Mucosa of rectum (tissue), 2 donors: ENCODE data around the gene PTH2.
"Not testable (repeated sequence)": the region's sequence is repeated elsewhere in the genome, so short reads cannot be mapped to it uniquely, and the experiment has no call there.

ENCODE experiments used
- H3K27ac ChIP-seq, 2 donors: one replicate each; pipeline ENCODE4 v1.7.0; 2013; ENCODE audit warnings: inconsistent platforms in 2 of 2, low read depth in 2 of 2, low read length in 2 of 2
- H3K27me3 ChIP-seq, 2 donors: one replicate each; pipeline ENCODE4 v1.7.0; 2013; ENCODE audit warnings: low read length in 2 of 2; ENCODE audit not compliant: control insufficient read depth in 2 of 2, insufficient read depth in 2 of 2
- H3K36me3 ChIP-seq, 2 donors: one replicate each; pipeline ENCODE4 v1.7.0; 2013; ENCODE audit warnings: low read length in 2 of 2; ENCODE audit not compliant: control insufficient read depth in 2 of 2, insufficient read depth in 2 of 2
- H3K4me1 ChIP-seq, 2 donors: one replicate each; pipeline ENCODE4 v1.7.0; 2013; ENCODE audit warnings: low read length in 2 of 2, mild to moderate bottlenecking in 1 of 2; ENCODE audit not compliant: control insufficient read depth in 2 of 2, insufficient read depth in 2 of 2
- H3K4me3 ChIP-seq, 2 donors: one replicate each; pipeline ENCODE4 v1.7.0; 2013; ENCODE audit warnings: low read length in 2 of 2
- H3K9ac ChIP-seq, 2 donors: one replicate each; pipeline ENCODE4 v1.7.0; 2013; ENCODE audit warnings: low read length in 2 of 2, low read depth in 1 of 2, mild to moderate bottlenecking in 1 of 2
- H3K9me3 ChIP-seq, 2 donors: one replicate each; pipeline ENCODE4 v1.7.0; 2013; ENCODE audit warnings: low read length in 2 of 2; ENCODE audit not compliant: control insufficient read depth in 2 of 2
- donor health status: healthy.
- donor health status: Normal muscosa, but diverticular disease.

PTH2 gene

DNA sequence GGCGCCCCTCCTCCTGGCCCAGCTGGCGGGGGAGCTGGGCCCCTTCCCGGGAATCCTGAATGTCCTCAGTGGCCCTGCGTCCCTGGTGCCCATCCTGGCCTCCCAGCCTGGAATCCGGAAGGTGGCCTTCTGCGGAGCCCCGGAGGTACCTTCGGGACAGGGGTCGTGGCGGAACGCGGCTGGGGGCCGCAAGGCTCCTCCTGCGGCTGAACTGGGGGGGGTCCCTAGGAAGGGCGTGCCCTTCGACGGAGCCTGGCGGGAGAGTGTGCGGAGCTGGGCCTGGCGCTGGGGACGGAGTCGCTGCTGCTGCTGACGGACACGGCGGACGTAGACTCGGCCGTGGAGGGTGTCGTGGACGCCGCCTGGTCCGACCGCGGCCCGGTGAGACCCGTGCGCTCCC, 38.4 kb upstream of the PTH2 start:
- H3K4me1 ChIP-seq: peaks cover 3 to 6% of the 10 kb centered on the region in 2 donors
- no peaks in the 10 kb centered on the region for H3K27me3 ChIP-seq
- no peak overlapping the region for H3K9ac ChIP-seq
- no peak overlapping the region for H3K27ac ChIP-seq
- H3K36me3 ChIP-seq: peaks cover 7 to 17% of the 10 kb centered on the region in 2 donors
- H3K4me3 ChIP-seq: no peak overlapping the region
- no peaks in the 10 kb centered on the region for H3K9me3 ChIP-seq

GRCh38 chr19:49461130-49461529, 37.9 kb upstream of the PTH2 start:
- H3K9ac ChIP-seq, H3K27me3 ChIP-seq, H3K9me3 ChIP-seq, H3K27ac ChIP-seq, H3K4me1 ChIP-seq, H3K4me3 ChIP-seq: not testable (repeated sequence)
- H3K36me3 ChIP-seq: peaks cover 4 to 14% of the 10 kb centered on the region in 2 donors

GRCh38 chr19:49459388-49459787, 36.1 kb upstream of the PTH2 start:
- Histone ChIP-seq H3K27ac (no peak overlapping the region), H3K9me3 (no peaks in the 10 kb centered on the region), H3K27me3 (no peaks in the 10 kb centered on the region), H3K36me3 (peaks cover 0 to 12% of the 10 kb centered on the region in 2 donors), H3K4me3 (no peak overlapping the region), H3K9ac (no peak overlapping the region), H3K4me1 (peaks cover 3 to 7% of the 10 kb centered on the region in 2 donors)

- Histone ChIP-seq H3K27ac (peak overlapping the region; percentile 25 to 77), H3K9ac (peak overlapping the region; percentile 4 to 8)
Observed at GRCh38 chr19:49458567-49458903, 35.3 kb upstream of the PTH2 start.

DNA sequence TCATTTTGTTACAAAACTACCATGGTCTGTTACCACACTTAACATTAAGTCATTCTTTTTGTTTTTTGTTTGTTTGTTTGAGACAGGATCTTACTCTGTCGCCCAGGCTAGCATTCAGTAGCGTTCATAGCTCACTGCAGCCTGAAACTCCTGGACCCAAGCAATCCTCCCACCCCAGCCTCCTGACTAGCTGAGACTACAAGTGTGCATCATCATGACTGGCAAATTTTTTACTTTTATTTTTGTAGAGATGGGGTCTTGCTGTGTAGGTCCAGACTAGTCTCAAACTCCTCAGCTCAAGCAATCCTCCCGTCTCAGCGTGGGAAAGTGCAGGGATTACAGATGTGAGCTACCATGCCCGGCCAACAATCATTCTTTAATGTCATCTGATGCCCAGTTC, 33.1 kb upstream of the PTH2 start:
- Histone ChIP-seq H3K4me1 (peaks cover 11 to 21% of the 10 kb centered on the region in 2 donors), H3K9ac (no peak overlapping the region), H3K36me3 (peaks cover 0 to 10% of the 10 kb centered on the region in 2 donors), H3K9me3 (no peaks in the 10 kb centered on the region), H3K27me3 (no peaks in the 10 kb centered on the region), H3K4me3 (no peak overlapping the region), H3K27ac (peak overlapping the region; percentile 38 to 60)

More at GRCh38 chr19:49458567-49458903, 35.3 kb upstream of the PTH2 start:
- Histone ChIP-seq H3K4me1 (peaks cover 8 to 16% of the 10 kb centered on the region in 2 donors), H3K9me3 (no peaks in the 10 kb centered on the region), H3K4me3 (no peak overlapping the region), H3K36me3 (peaks cover 0 to 10% of the 10 kb centered on the region in 2 donors), H3K27me3 (no peaks in the 10 kb centered on the region)

- no peaks in the 10 kb centered on the region for H3K9me3 ChIP-seq
- H3K9ac ChIP-seq: no peak overlapping the region
- H3K27ac ChIP-seq: peak overlapping the region in 1 of 2 donors; percentile 60
- H3K36me3 ChIP-seq: peaks cover 0 to 9% of the 10 kb centered on the region in 2 donors
- H3K4me3 ChIP-seq: no peak overlapping the region
- H3K27me3 ChIP-seq: no peaks in the 10 kb centered on the region
- H3K4me1 ChIP-seq: peaks cover 12 to 22% of the 10 kb centered on the region in 2 donors
Observed at GRCh38 chr19:49455773-49456172, 32.5 kb upstream of the PTH2 start.

GRCh38 chr19:49453757-49454240, 30.6 kb upstream of the PTH2 start:
- Histone ChIP-seq H3K4me1 (peaks cover 17 to 29% of the 10 kb centered on the region in 2 donors), H3K9me3 (no peaks in the 10 kb centered on the region), H3K27ac (peak overlapping the region; percentile 85 to 98), H3K9ac (peak overlapping the region; percentile 74 to 95), H3K4me3 (peak overlapping the region; percentile 70 to 96), H3K36me3 (peaks cover 1 to 6% of the 10 kb centered on the region in 2 donors), H3K27me3 (no peaks in the 10 kb centered on the region)

DNA sequence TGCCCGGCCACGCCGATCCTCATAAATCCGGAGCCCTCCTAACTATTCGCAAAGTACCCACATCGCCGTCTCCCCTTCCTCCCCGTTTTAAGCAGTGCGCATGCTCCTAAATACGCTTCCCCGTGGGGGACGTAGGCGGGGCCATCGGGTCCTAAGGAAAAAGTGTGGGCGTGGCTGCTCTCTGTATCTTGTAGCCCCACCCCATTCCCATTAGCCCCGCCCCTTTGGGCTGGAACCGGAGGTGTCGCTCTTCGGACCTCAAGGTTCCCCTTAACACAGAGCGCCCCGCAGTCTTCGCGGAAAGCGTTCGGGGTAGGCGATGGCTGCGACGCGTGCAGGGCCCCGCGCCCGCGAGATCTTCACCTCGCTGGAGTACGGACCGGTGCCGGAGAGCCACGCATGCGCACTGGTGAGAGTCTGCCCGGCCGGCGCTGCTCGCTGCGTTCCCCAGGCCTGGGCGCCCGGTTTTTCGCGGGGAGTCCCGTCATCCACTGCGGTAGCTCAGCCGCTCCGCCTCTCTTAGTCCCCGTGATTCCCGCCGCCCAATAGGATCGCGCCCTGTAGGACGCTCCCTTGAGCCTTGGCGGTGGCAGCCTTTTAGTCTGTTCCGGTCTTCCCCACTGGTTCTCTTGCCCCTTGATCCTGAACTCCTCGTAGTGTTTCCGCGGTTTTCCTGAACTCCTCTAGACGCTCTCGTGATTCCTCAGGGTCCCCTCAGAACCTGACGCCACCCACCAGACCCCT, 29.9 kb upstream of the PTH2 start, which contains the start of gene ALDH16A1:
TSS of gene ALDH16A1 (plus strand) at position 213 of the 744 bp plus-strand sequence. CDS start at position 320, 107 bp downstream.
- H3K4me3 ChIP-seq: peak within 1 kb of the TSS; percentile 70 to 96
- peak within 1 kb of the TSS; percentile 74 to 95 for H3K9ac ChIP-seq
- peaks cover 5 to 10% of the 10 kb centered on the region in 2 donors for H3K36me3 ChIP-seq
- H3K4me1 ChIP-seq: peaks cover 14 to 24% of the 10 kb centered on the region in 2 donors
- peak within 1 kb of the TSS; percentile 85 to 98 for H3K27ac ChIP-seq
- H3K9me3 ChIP-seq: no peaks in the 10 kb centered on the region
- H3K27me3 ChIP-seq: no peaks in the 10 kb centered on the region

DNA sequence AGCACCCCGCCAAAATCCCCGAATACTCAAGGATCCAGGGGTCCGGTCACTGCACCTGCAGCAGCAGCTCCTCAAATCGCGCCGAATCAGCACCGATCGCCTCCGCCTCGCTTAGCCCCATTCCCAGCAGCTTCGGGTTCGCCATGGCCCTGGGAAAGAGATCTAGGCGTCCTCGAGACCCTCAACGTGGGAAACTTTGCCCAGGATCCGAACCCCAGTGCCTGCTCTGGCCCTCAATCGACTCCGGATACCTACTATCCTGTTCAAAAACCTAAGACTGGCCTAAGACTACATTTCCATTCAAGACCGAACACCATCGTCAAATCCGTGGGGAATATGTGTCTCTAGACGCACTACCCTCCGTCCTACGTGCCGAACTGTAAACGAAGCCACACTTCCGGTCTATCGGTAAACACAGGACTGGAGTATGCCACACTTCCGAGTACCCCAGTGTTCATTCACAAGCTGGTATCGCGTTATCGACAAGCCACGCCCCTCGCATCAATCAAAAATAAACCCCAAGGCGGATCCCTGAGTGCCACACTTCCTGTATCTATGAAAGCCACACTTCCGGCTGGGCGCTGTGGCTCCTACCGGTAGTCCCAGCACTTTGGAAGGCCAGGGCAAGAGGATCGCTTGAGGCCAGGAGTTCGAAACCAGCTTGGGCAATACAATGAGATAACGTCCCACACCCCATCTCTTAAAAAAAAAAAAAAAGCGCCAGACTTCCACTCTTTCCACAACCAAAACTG, 28.4 kb upstream of the PTH2 start, which contains the start of gene PIH1D1:
TSS of gene PIH1D1 (minus strand) at position 385 of the 752 bp plus-strand sequence. CDS start at position 145, 240 bp downstream.
- H3K9me3 ChIP-seq: no peaks in the 10 kb centered on the region
- peak within 1 kb of the TSS; percentile 99 to 100 for H3K4me3 ChIP-seq
- peak within 1 kb of the TSS; percentile 95 to 98 for H3K9ac ChIP-seq
- H3K27me3 ChIP-seq: no peaks in the 10 kb centered on the region
- H3K36me3 ChIP-seq: peaks cover 10 to 13% of the 10 kb centered on the region in 2 donors
- H3K4me1 ChIP-seq: peaks cover 14 to 23% of the 10 kb centered on the region in 2 donors
- peak within 1 kb of the TSS; percentile 85 to 98 for H3K27ac ChIP-seq

DNA sequence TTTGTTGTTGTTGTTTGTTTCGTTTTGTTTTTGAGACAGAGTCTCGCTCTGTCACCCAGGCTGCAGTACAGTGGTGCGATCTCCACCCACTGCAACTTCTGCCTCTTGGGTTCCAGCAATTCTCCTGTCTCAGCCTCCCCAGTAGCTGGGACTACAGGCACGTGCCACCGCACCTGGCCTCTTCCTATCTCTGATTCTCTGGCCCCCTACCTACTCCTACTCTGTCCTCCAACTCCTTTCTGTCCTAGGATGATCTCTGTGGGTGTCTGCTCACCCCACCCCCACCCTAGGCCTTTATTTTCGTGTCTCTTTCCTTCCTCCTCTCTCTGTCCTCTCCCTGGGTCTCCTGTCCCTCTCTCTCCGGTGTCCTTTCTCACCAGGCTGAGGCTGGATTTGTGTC, 27.2 kb upstream of the PTH2 start:
- Histone ChIP-seq H3K4me3 (peak overlapping the region; percentile 56 to 99), H3K9me3 (no peaks in the 10 kb centered on the region), H3K4me1 (peaks cover 14 to 23% of the 10 kb centered on the region in 2 donors), H3K27ac (no peak overlapping the region), H3K27me3 (no peaks in the 10 kb centered on the region), H3K9ac (no peak overlapping the region), H3K36me3 (peaks cover 10 to 14% of the 10 kb centered on the region in 2 donors)
